HAP-1 (cell line): ENCODE data around the gene PDSS2.
"Not testable (repeated sequence)": the region's sequence is repeated elsewhere in the genome, so short reads cannot be mapped to it uniquely, and the experiment has no call there.

ENCODE experiments used
- DNase-seq, 2 experiments: peaks; one replicate each; pipeline ENCODE4 v3.0.0-alpha.2; 2016 to 2020; ENCODE audit warnings: low spot score in 2 of 2
- H3K27me3 ChIP-seq: fragments of 250-450 bp; sonication (Bioruptor Pico); 2 replicates; pipeline ENCODE4 v1.5.1; 2020; ENCODE audit warnings: low read depth, mild to moderate bottlenecking, moderate library complexity
- H3K36me3 ChIP-seq: fragments of 250-450 bp; sonication (Bioruptor Pico); replicated peaks from 2 replicates; pipeline ENCODE4 v1.5.1; 2020; ENCODE audit warnings: mild to moderate bottlenecking
- H3K4me1 ChIP-seq: fragments of 250-450 bp; sonication (Bioruptor Pico); 2 replicates; pipeline ENCODE4 v1.5.1; 2020; ENCODE audit warnings: mild to moderate bottlenecking
- H3K4me3 ChIP-seq: fragments of 250-450 bp; sonication (Bioruptor Pico); 2 replicates; pipeline ENCODE4 v1.5.1; 2020; ENCODE audit warnings: mild to moderate bottlenecking, moderate library complexity
- H3K9me3 ChIP-seq: fragments of 250-450 bp; sonication (Bioruptor Pico); 2 replicates; pipeline ENCODE4 v1.5.1; 2020; ENCODE audit warnings: mild to moderate bottlenecking, moderate library complexity
- in situ Hi-C: fragments of 300-500 bp; cut with MboI; formaldehyde crosslinking; loops from 3 replicates; pipeline ENCODE4 v1.14.3; 2020; ENCODE audit warnings: low sequenced_read_pairs, inconsistent platforms, mixed read lengths

PDSS2 gene

GRCh38 chr6:107448776-107449175, 10.6 kb downstream of the PDSS2 start:
- Histone ChIP-seq H3K4me3 (no peak overlapping the region), H3K4me1 (peaks cover 14% of the 10 kb centered on the region)

GRCh38 chr6:107447663-107448216, 11.6 kb downstream of the PDSS2 start:
- Histone ChIP-seq H3K27me3 (no peaks in the 10 kb centered on the region), H3K36me3 (no peaks in the 10 kb centered on the region; the same call in 1 of the 2 replicates), H3K9me3 (peaks cover 34% of the 10 kb centered on the region), H3K4me1 (peaks cover 14% of the 10 kb centered on the region), H3K4me3 (no peak overlapping the region)
- in situ Hi-C loops, result no loop called here
- no peak for DNase-seq

More at GRCh38 chr6:107448776-107449175, 10.6 kb downstream of the PDSS2 start:
- Histone ChIP-seq H3K9me3 (peaks cover 34% of the 10 kb centered on the region), H3K36me3 (no peaks in the 10 kb centered on the region; the same call in 1 of the 2 replicates), H3K27me3 (no peaks in the 10 kb centered on the region)
- DNase-seq, result no peak
- in situ Hi-C loops, result no loop called here

- H3K4me1 ChIP-seq, result peaks cover 9% of the 10 kb centered on the region
- no peak for DNase-seq
- H3K36me3 ChIP-seq, result no peaks in the 10 kb centered on the region; the same call in 1 of the 2 replicates
- peaks cover 20% of the 10 kb centered on the region for H3K9me3 ChIP-seq
- no peaks in the 10 kb centered on the region for H3K27me3 ChIP-seq
- in situ Hi-C loops, result no loop called here
- no peak overlapping the region for H3K4me3 ChIP-seq
These were observed 15.1 kb downstream of the PDSS2 start for GRCh38 chr6:107444277-107444676.

DNA sequence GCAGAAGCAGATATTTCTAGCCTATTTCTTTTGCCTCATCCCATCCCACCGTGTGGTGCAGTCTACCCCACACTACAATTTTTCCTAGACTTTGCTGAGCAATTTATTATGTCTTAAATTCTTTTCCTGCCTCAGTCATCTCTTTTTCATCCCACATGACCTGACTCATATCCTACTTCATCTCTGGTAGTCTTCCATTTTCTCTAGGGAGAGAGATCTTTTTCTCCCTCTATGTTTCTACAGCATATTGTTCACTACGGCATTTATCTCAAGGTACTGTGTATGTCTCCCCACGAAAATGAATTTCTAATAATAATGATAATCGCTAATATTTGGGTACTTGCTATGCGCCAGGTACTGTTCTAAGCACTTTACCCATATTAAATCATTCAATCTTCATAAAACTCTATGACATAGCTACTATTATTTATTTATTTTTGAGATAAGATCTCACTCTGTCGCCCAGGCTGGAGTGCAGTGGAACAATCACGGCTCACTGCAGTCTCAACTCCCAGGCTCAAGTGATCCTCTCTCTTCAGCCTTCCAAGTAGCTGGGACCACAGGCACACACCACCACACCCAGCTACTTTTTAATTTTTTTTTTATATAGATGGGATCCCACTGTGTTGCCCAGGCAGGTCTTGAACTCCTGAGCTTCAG, 15.6 kb downstream of the PDSS2 start:
- peaks cover 9% of the 10 kb centered on the region for H3K4me1 ChIP-seq
- in situ Hi-C loops, result no loop called here
- H3K27me3 ChIP-seq, result no peaks in the 10 kb centered on the region
- H3K36me3 ChIP-seq, result no peaks in the 10 kb centered on the region; the same call in 1 of the 2 replicates
- DNase-seq, result no peak
- no peak overlapping the region for H3K4me3 ChIP-seq
- peaks cover 20% of the 10 kb centered on the region for H3K9me3 ChIP-seq

DNA sequence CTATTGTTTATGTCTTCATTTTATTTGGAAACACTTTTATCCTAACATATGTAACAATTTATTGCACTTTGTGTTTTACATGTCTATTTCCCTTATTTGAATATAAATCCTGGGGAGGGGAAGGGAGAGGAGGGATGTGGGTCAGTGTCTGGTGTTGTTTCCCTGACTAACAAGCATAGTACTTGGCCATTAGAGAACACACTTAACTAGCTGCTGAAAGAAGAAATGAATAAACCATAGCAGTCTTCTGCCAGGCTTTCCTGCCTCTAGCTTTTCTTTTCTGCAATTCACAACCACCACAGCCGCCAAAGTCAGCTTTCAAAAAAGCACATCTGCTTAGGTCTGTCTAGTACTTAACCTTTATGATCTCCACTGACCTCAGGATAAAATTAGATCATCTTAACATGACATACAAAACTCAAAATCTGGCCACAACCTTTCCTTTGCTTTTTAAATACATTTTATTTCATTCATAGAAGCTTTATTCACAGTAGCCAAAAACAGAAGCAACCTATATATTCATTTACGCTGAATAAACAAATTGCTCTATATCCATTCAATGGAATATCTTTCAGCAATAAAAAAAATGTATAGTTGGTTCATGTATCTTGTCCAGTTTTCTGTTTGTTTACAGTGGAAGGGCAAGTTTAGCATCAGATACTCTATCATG, 16.3 kb downstream of the PDSS2 start:
- no peaks in the 10 kb centered on the region; the same call in 1 of the 2 replicates for H3K36me3 ChIP-seq
- H3K4me1 ChIP-seq, result peaks cover 9% of the 10 kb centered on the region
- H3K27me3 ChIP-seq, result no peaks in the 10 kb centered on the region
- in situ Hi-C loops, result no loop called here
- no peak overlapping the region for H3K4me3 ChIP-seq
- no peak for DNase-seq
- peaks cover 19% of the 10 kb centered on the region for H3K9me3 ChIP-seq

DNA sequence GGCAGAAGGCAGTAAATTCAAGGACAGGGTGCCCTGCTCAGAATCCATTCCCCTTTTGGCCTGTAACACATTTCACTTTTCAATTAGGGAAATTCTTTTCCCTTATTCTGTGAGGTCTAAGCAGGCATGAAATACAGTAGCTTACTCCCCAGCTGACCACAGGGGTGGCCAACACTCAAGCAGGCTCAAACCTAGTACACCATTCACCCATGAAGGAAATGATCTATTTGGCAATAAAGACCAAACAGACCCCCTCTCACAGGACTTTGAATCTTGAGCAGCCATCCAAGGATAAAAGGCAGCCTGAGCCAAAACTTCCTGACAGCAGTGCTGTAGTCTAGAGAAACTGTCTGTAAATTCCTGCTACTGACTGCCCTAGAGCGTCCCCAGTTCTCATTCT, 17.7 kb downstream of the PDSS2 start:
- H3K4me1 ChIP-seq, result peaks cover 9% of the 10 kb centered on the region

DNA sequence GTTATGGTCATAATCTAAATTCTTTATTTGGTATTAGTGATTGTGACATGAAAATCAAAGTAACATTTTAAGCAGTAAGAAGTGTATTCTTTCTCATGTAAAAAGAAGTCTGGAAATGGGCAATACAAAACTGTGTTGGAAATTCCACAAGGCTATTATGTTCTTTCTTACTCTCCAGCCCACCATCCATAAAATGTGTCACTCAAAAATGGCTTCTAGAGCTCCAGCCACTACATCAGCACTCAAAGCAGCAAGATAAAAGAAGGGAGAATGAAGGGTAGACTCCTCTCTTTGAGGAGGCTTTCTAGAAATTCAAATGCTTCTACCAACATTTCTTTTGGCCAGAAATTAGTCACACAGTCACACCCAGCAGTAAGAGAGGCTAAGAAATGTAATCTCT, 18.4 kb downstream of the PDSS2 start:
- Histone ChIP-seq H3K9me3 (no peaks in the 10 kb centered on the region; the same call in none of the 2 replicates), H3K4me3 (no peak overlapping the region), H3K4me1 (peaks cover 9% of the 10 kb centered on the region), H3K36me3 (no peaks in the 10 kb centered on the region; the same call in 1 of the 2 replicates), H3K27me3 (no peaks in the 10 kb centered on the region)
- in situ Hi-C loops, result no loop called here
- DNase-seq, result peak in 1 of 2 experiments; percentile 40

More for the DNA sequence above, 17.7 kb downstream of the PDSS2 start:
- in situ Hi-C loops, result no loop called here
- Histone ChIP-seq H3K27me3 (no peaks in the 10 kb centered on the region), H3K4me3 (no peak overlapping the region), H3K9me3 (peaks cover 6% of the 10 kb centered on the region), H3K36me3 (no peaks in the 10 kb centered on the region; the same call in 1 of the 2 replicates)
- DNase-seq, result no peak

DNA sequence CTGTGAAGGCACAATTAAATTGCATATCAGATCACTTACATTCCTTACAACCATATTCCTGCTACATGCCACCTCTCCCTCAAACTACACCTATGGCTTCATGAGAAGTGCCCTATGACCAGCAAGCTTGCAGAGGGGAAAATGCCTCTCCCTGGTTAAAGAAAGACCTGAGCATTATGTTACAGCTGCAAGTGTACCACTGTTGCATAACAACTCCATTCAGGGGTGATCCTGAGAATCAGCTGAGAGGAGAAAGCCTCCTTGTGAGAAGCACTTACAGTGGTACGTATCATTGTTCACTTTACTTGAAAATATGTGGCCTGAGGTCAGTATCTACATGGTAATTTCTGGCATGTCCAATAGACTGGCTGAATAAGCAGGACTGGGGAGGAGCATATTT, 20.0 kb downstream of the PDSS2 start:
- Histone ChIP-seq H3K27me3 (no peaks in the 10 kb centered on the region), H3K4me1 (peaks cover 9% of the 10 kb centered on the region), H3K36me3 (no peaks in the 10 kb centered on the region; the same call in 1 of the 2 replicates), H3K4me3 (no peak overlapping the region), H3K9me3 (no peaks in the 10 kb centered on the region)
- in situ Hi-C loops, result no loop called here
- no peak for DNase-seq

DNA sequence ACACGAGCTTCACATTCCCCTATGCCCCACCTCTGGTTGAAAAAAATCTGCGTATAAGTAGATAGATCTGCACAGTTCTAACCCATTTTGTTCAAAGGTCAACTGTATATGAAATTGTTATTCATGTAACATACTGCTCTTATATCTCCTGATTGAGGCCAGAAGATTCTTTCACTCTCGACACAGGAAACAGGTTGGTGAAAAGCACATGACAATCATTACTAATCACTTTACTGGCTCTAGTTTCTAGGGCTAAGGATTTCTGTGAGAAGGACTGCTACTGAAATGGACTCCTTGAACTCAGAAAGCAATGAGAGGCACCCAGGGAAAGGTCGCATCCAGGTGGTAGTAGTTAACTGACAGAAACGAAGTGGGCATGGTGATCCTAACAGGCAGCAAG, 21.7 kb downstream of the PDSS2 start:
- Histone ChIP-seq H3K27me3 (no peaks in the 10 kb centered on the region), H3K4me3 (no peak overlapping the region)

DNA sequence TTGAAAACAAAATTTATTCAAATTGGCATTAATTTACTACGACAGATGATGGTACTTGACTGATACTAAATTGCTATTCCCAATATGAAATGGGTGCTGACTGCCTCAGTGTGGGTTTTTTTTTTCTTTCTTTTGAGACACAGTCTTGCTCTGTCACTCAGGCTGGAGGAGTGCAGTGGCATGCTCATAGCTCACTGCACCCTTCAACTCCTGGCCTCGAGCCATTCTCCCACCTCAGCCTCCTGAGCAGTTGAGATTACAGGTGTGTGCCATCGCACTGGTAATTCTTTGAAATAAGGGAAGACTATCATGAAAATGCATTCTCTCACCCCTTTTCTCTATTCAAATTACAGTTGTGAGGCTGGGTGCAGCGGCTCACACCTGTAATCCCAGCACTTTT, 22.5 kb downstream of the PDSS2 start:
- in situ Hi-C loops, result no loop called here
- H3K9me3 ChIP-seq, result no peaks in the 10 kb centered on the region
- DNase-seq, result no peak
- H3K36me3 ChIP-seq, result no peaks in the 10 kb centered on the region
- peaks cover 9% of the 10 kb centered on the region for H3K4me1 ChIP-seq
- no peaks in the 10 kb centered on the region for H3K27me3 ChIP-seq
- no peak overlapping the region for H3K4me3 ChIP-seq

More for the DNA sequence above, 21.7 kb downstream of the PDSS2 start:
- H3K9me3 ChIP-seq, result no peaks in the 10 kb centered on the region
- DNase-seq, result no peak
- peaks cover 9% of the 10 kb centered on the region for H3K4me1 ChIP-seq
- in situ Hi-C loops, result no loop called here
- no peaks in the 10 kb centered on the region; the same call in 1 of the 2 replicates for H3K36me3 ChIP-seq

DNA sequence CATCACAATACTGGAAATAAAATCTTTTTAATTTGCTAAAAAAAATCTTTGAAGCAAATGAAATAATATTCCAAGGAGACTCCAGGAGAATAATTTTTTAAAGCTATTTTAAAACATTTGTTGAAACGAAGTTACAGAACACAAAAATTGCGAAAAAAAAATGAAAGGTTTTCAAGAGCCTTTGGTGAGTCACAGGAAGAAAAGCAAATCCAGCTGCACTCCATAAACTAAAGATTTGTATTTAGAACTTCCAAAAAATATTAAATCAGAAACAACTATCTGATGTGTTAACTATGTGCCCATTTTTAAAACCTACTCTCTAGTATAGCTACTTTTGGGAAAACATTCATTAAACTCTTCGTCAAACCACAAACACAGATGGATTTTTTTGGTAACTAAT, 23.6 kb downstream of the PDSS2 start:
- Histone ChIP-seq H3K9me3 (no peaks in the 10 kb centered on the region), H3K4me3 (no peak overlapping the region), H3K27me3 (no peaks in the 10 kb centered on the region), H3K4me1 (peaks cover 3% of the 10 kb centered on the region), H3K36me3 (no peaks in the 10 kb centered on the region)
- DNase-seq, result no peak
- in situ Hi-C loops, result no loop called here

DNA sequence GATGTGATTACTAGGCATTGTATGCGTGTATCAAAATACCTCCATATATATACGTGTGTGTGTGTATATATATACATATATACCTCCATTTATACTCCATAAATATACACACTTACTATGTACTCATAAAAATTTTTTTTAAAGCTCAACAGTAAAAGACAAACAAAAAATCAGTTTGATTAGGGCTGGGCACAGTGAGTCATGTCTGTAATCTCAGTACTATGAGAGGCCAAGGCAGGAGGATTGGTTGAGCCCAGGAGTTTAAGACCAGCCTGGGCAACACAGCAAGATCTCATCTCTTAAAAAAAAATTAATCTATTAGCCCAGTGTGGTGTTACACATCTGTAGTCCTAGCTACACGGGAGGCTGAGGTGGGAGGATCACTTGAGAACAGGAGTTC, 24.6 kb downstream of the PDSS2 start:
- Histone ChIP-seq H3K9me3 (no peaks in the 10 kb centered on the region), H3K4me3 (no peak overlapping the region), H3K36me3 (no peaks in the 10 kb centered on the region), H3K4me1 (no peaks in the 10 kb centered on the region; the same call in 1 of the 2 replicates), H3K27me3 (no peaks in the 10 kb centered on the region)
- no peak for DNase-seq
- in situ Hi-C loops, result no loop called here

DNA sequence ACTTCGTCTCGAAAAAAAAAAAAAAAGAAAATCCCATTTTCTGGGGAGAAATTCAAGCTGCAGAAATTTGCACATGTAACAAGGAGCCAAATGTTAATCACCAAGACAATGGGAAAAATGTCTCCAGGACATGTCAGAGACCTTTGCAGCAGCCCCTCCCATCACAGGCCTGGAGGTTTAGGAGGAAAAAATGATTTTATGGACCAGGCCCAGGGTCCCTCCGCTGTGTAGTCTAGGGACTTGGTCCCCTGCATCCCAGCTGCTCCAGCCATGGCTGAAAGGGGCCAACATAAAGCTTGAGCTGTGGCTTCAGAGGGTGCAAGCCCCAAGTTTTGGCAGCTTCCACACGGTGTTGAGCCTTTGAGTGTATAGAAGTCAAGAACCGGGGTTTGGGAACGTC, 33.4 kb downstream of the PDSS2 start:
- in situ Hi-C loops, H3K36me3 ChIP-seq, DNase-seq, H3K4me1 ChIP-seq, H3K4me3 ChIP-seq, H3K27me3 ChIP-seq: not testable (repeated sequence)
- H3K9me3 ChIP-seq, result peaks cover 10% of the 10 kb centered on the region

GRCh38 chr6:107423474-107423990, 35.8 kb downstream of the PDSS2 start:
- in situ Hi-C loops, result no loop called here
- H3K4me3 ChIP-seq, result no peak overlapping the region
- no peaks in the 10 kb centered on the region for H3K4me1 ChIP-seq
- H3K9me3 ChIP-seq, result peaks cover 10% of the 10 kb centered on the region
- DNase-seq, result no peak
- no peaks in the 10 kb centered on the region for H3K27me3 ChIP-seq
- no peaks in the 10 kb centered on the region for H3K36me3 ChIP-seq
